KOPT-K1 (cell line): Measurements from ENCODE around the gene ANO3.

ENCODE experiments used
- H3K27ac ChIP-seq: fragments of 200-600 bp; sonication (generic); 2 replicates; pipeline ENCODE4 v1.5.1; 2016; ENCODE audit warnings: antibody characterized with exemption, mild to moderate bottlenecking, low read depth, low read length; ENCODE audit not compliant: poor library complexity, severe bottlenecking
- H3K36me3 ChIP-seq: fragments of 200-600 bp; sonication (generic); 2 replicates; pipeline ENCODE4 v1.5.1; 2017; ENCODE audit warnings: antibody characterized with exemption, mild to moderate bottlenecking, low read length, moderate library complexity; ENCODE audit not compliant: insufficient read depth
- H3K9me3 ChIP-seq: fragments of 200-600 bp; sonication (generic); 2 replicates; pipeline ENCODE4 v1.5.1; 2017; ENCODE audit warnings: antibody characterized with exemption, low read length, mild to moderate bottlenecking; ENCODE audit not compliant: insufficient read depth, poor library complexity, severe bottlenecking

ANO3 gene

DNA sequence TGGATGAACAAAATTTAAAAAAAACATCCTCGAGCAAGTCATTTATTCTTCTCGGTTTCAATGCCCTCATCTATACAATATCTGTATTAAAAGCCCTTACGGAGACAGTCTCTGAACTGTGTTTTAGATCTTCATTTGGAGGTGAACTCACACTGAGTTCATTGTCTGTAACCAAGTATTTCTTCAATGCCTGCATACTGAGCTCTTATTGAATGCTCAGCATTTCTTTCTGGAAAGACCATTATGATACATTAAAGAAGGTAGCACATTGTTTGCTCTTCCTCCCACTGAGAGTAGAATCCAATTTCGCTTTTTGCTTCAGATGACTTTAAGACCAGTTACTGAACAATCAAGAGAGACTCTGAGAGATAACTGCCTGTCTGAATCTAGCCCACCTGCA, 1.7 kb upstream of the ANO3 start:
- H3K27ac ChIP-seq = no peak overlapping the region
- no peaks in the 10 kb centered on the region for H3K36me3 ChIP-seq
- no peaks in the 10 kb centered on the region for H3K9me3 ChIP-seq

DNA sequence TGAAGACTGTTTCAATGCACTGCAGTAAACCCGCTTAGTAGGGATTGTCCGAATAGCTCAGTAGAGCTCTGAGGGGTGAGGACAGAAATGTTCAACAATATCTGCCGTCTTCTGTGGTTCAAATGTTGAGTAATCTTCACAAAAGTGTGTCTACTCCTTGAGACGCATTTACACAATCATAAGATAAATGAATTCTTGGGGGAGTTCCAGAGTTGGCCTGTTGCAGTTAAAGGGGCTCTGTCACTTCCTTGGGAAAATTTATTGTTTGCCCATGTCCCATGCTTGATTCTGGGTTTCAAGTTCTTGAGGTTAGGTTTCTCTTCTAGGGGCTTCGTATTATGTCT, 614 bp downstream of the ANO3 start:
- Histone ChIP-seq H3K27ac (no peak overlapping the region), H3K9me3 (no peaks in the 10 kb centered on the region), H3K36me3 (no peaks in the 10 kb centered on the region)

DNA sequence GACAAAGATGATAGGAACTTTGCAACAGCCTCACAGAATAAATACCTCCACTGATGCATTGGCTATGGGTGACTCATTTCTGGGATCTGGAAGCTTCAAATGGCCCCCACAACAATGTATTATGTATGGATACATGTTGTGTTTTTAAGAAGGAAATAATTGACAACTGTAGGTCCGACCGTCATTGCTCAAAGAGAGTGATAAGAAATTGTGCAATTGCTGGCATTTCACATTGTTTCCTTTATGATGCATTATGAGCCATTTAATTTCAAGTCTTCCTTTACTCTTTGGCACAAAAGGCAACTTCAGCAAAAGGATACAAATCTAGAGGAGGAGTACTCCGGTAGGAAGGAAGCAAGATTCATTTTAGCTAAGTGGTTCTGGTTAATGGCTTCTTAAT, 2.0 kb downstream of the ANO3 start:
- no peak overlapping the region for H3K27ac ChIP-seq
- no peaks in the 10 kb centered on the region for H3K9me3 ChIP-seq
- no peaks in the 10 kb centered on the region for H3K36me3 ChIP-seq

DNA sequence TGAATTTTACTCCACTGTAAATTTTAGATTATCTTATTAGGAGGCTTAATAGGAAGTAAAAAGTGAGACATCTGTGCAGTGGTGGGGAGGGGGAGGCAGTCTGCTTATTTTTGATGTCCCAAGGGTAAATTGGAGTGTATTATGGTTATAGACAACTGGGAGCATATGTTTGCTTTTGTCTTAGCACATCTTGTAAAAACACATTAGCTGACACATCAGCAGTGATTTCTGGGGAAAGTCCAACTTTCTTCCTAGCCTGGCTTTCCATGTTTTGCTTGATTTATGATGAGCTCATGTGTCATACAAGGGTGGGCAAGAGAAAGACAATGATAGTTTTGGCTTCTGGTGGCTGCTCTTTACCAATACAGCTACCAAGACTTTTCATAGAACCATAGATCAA, 4.0 kb downstream of the ANO3 start:
- H3K27ac ChIP-seq = no peak overlapping the region
- no peaks in the 10 kb centered on the region for H3K36me3 ChIP-seq
- no peaks in the 10 kb centered on the region for H3K9me3 ChIP-seq

DNA sequence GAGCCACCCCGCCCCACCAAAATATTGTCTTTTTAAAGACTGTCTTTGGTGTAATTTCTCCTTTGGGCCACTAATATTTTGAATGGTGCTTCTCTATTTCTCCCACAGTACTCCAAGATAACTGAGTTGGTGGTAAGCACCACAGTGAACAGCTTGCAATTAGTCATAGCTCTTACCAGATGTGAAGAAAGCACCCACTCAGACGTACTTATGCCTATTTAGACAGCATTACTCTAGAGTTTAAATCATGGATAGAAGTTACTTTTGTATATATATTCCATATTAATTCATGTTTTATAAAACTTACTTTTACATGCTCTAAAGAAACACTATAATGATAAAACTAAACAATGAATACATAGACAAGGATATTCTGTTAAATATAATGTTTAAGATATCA, 12.7 kb downstream of the ANO3 start:
- H3K9me3 ChIP-seq = no peaks in the 10 kb centered on the region

DNA sequence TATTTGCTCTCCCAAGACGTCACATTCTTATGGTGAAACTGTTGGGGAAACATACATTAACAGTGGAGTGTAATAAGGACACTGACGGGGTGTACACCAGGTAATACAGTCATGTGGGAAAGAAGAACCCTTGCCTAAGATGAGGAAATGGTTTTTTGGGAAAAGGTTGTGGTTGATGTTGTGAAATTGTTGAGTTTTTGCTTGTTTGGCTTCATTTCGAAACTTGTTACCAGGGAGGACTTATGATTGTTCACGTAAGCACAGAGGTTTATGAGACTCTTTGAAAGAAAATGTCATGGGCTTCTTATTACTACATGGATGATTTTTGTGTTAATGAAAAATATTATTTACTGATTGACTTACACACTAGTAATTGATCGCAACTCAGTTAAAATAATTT, 16.8 kb downstream of the ANO3 start:
- Histone ChIP-seq H3K27ac (no peak overlapping the region), H3K9me3 (no peaks in the 10 kb centered on the region), H3K36me3 (no peaks in the 10 kb centered on the region)

More for the DNA sequence above, 12.7 kb downstream of the ANO3 start:
- Histone ChIP-seq H3K36me3 (no peaks in the 10 kb centered on the region), H3K27ac (no peak overlapping the region)

DNA sequence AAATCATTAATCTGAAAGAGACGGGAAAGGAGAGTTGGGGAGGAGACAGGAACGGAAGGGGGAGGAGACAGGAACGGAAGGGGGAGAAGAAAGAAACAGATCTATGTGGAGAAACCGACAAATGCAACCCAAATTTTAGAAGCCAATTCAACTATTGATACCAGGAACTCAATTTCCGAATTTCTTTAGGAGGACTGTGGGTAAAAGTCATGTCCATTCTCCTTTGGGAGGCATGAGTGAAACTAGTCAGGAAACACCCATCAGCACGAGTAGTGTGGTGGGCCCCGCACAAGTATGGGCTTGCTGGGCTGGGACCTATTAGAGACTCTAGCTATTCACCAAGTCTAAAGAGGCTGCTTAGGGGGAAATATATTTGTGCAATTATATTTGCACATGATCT, 18.1 kb downstream of the ANO3 start:
- no peak overlapping the region for H3K27ac ChIP-seq
- no peaks in the 10 kb centered on the region for H3K9me3 ChIP-seq
- H3K36me3 ChIP-seq = no peaks in the 10 kb centered on the region

DNA sequence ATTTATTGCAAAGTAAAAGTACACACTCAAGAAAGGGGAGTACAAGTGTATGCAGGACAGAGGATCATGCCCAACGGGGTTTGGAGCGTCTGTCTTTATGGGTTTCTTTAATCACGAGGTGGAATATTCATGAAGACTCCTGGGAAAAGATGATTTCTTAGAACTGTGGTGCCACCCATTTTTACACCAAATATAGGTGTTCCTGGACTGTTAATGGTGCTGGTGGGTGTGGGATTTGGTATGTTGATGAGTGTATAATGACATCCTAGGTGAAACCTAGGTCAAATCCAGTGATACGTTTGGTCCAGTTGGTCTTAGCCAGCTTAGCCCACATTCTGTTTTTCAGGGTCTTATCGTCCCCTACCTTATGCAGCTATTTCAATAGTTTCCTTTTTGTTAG, 21.1 kb downstream of the ANO3 start:
- H3K27ac ChIP-seq = no peak overlapping the region
- no peaks in the 10 kb centered on the region for H3K36me3 ChIP-seq
- no peaks in the 10 kb centered on the region for H3K9me3 ChIP-seq

DNA sequence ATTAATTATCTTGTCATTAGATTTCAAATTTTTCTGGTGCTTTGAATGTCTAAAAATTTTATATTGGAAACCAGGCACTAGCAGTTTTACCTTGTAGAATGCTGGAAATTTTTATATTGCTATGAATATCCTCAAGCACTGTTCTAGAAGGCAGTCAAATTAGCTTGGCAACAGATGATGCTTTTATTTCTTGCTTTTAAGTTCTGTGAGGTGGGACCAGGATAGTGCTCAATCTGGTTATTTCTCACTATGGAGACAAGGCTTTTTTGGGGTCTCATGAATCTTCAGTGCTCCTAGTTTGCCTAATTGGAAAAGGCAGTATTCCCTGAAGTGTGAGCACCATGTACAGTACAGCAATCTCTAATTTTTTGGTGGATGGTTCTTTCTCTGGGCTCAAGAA, 27.1 kb downstream of the ANO3 start:
- Histone ChIP-seq H3K36me3 (no peaks in the 10 kb centered on the region), H3K27ac (no peak overlapping the region), H3K9me3 (no peaks in the 10 kb centered on the region)

DNA sequence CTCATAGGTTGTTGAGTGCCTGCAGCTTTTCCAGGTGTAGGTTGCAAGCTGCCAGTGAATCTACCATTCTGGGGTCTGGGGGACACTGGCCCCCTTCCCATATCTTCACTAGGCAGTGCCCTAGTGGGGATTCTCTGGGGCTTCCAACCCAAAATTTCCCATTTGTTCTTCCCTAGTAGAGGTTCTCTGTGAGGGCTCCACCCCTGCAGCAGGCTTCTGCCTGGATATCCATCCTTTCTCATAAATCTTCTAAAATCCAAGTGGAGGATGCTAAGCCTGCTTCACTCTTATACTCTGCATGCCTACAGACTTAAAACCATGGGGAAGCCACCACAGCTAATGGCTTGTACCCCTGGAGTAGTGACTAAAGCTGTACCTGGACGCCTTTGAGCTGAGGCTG, 33.4 kb downstream of the ANO3 start:
- H3K9me3 ChIP-seq = peaks cover 13% of the 10 kb centered on the region
- H3K27ac ChIP-seq = no peak overlapping the region
- no peaks in the 10 kb centered on the region for H3K36me3 ChIP-seq

DNA sequence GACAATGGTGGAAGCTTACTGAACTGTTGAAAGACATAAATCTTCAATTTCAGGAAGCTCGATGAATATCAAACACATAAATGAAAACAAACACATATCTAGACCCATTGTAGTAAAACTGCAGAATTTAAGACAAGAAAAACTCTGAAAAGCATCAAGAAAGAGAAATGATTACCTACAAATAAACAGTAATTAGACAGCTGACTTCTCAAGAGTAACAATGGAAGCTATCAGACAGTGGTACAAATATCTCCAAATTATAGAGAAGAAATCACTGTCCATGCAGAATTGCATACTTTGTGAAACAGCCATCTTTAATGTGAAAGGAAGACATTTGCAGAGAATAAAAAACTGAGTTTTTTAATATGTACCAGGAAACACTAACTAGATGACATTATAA, 45.7 kb downstream of the ANO3 start:
- H3K27ac ChIP-seq = no peak overlapping the region
- H3K9me3 ChIP-seq = no peaks in the 10 kb centered on the region
- H3K36me3 ChIP-seq = no peaks in the 10 kb centered on the region

DNA sequence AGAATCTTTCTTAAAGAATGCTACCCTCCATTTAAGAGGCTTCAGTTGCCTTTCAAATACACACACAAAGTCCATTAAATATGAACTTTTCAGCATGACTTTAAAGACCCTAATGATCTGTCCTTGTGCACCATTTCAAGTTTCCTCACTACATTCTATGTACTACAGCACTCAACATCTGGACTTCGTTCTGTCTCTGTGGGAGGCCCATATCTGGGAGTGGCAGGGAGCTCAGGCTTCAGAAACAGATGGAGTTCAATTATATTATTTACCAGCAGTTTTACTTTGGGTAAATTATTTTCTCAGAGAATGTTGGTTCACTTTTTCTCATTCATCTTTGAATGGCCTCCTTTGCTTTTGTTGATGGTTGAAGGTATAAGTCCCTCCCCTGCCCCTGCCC, 67.4 kb downstream of the ANO3 start:
- Histone ChIP-seq H3K27ac (no peak overlapping the region), H3K36me3 (no peaks in the 10 kb centered on the region), H3K9me3 (no peaks in the 10 kb centered on the region)

DNA sequence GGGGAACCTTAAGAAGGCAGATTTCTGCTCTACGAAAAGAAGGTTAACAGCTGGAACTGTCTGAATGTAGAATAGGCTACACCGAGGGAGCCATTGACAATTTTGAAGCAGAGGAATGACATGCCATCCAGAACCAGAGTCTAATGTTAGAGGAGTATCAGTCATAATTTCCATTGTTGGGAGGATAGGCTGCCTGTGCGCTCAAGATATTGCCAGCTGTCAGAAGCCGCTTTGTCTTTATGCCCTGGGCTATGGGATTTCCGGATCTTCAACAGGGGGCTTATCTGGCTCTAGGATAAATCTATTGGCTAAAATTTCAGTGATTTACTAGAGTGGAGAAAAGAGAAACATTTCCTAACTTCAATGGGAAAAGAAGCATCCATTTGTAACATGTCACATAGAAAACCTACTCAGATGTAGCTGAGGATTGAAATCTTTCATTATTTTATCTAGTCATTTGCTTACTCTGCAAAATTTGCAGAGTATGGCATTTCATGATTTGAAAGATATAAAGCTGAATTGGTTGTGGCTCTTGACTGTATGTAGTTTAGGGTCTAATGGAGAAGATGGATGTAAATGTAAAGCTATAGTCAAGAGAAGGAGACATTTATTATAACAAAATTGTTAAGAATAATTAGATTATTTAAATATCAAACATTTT, 78.9 kb downstream of the ANO3 start:
- Histone ChIP-seq H3K27ac (no peak overlapping the region), H3K9me3 (no peaks in the 10 kb centered on the region), H3K36me3 (no peaks in the 10 kb centered on the region)

DNA sequence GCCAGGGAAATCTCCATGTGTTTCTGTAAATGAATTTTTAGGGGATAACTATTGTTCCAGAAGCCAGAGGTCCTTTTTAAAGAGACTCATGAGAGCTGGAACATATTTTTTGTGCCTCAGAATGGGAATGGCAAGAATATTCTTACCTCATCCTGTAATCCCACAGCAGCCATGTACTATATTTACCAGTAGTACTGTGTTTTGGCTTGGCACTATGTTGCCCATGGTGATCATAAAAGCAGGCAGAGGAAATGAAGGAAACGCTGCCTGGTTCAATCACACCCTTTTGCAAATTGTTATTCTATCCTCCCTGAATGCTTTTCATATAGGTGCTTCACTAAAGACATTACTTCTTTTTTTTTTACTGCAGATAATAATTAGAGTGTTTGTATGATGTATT, 81.0 kb downstream of the ANO3 start:
- no peaks in the 10 kb centered on the region for H3K9me3 ChIP-seq
- H3K27ac ChIP-seq = no peak overlapping the region
- H3K36me3 ChIP-seq = no peaks in the 10 kb centered on the region

DNA sequence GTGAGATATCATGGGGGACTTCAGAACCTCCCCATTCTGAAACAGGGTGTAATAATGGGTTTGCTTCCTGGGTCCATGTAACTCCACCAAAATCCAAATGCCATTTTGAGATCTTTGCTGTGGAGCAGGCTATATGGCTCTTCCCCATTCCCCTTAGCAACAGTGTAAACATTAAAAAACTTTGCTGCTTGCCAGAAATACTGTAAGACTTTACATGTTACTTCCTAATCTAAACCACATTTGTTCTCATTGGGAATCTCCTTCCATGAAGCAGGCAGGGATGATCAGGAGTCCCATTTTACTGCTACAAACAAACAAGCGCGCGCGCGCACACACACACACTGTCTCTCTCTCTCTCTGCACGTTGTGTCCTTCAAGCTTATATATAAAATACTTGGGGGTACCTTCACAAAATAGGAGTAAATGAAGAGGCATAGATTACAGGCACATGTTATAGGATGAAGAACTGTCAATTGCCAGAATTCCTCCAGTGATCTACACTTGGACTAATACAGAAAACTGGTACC, 86.5 kb downstream of the ANO3 start:
- no peaks in the 10 kb centered on the region for H3K36me3 ChIP-seq
- no peak overlapping the region for H3K27ac ChIP-seq
- H3K9me3 ChIP-seq = no peaks in the 10 kb centered on the region

DNA sequence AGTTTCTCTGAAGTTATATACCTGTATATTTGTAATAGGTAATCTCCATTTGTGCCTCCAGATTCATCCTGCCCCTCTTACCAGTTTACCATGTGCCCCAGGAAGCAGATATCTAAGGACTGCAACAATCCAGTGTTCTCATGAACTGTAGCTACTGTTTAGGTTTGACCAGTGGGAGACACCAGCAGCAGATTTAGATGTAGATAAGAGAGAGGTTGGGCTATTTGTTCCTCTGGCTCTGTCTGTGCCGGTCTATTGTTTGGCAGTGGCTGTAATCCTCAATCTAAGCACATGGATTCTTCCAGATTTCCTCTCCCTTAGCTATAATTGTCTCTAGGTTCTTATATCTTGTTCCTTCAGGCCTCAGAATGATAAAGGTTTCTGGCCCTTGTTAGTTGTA, 88.4 kb downstream of the ANO3 start:
- Histone ChIP-seq H3K36me3 (no peaks in the 10 kb centered on the region), H3K9me3 (no peaks in the 10 kb centered on the region), H3K27ac (no peak overlapping the region)
